PC-3 (cell line): Measurements from ENCODE around the gene DENND11. TPM values are rescaled to one million over a fixed set of nuclear protein-coding genes. Genes with fewer than 3 reads are reported as not detected.

Experiments
- ATAC-seq: fragments of 200-7000 bp; cut with Tn5 transposase; 2 replicates; pipeline ENCODE4 v1.9.1; 2020; ENCODE audit warnings: mild to moderate bottlenecking, moderate library complexity
- BruUV-seq: library from RNA; stranded (reverse); fragments of 400-500 nt; replicated peaks from 2 replicates; lab custom pipeline; 2021; lab: Mats Ljungman, UMichigan
- CTCF ChIA-PET: fragments of 300-600 bp; sonication (Branson Sonifier 250); formaldehyde crosslinking; loops from one replicate; lab custom pipeline; 2022; ENCODE audit warnings: antibody characterized with exemption; lab: Charles Lee
- POLR2A ChIA-PET: fragments of 300-600 bp; sonication (Branson Sonifier 250); formaldehyde crosslinking; loops from one replicate; lab custom pipeline; 2022; ENCODE audit warnings: antibody characterized with exemption; ENCODE audit not compliant: unreplicated experiment; lab: Charles Lee
- DNase-seq: peaks from one replicate; pipeline ENCODE4 v3.0.0-alpha.2; 2015
- H2AFZ ChIP-seq: fragments of 300-600 bp; sonication (generic); 2 replicates; pipeline ENCODE4 v1.6.0; 2016; ENCODE audit warnings: antibody characterized with exemption, low read length
- H3F3A ChIP-seq: fragments of 300-600 bp; sonication (generic); one replicate; pipeline ENCODE4 v1.6.0; 2017; ENCODE audit warnings: antibody characterized with exemption, low read length, control low read depth, mild to moderate bottlenecking; ENCODE audit not compliant: unreplicated experiment
- H3K27ac ChIP-seq: fragments of 300-600 bp; sonication (generic); 2 replicates; pipeline ENCODE4 v1.5.1; 2016; ENCODE audit warnings: mild to moderate bottlenecking, low read length
- H3K27me3 ChIP-seq: fragments of 300-600 bp; sonication (generic); 2 replicates; pipeline ENCODE4 v1.6.1; 2016; ENCODE audit warnings: low read length, mixed read lengths
- H3K36me3 ChIP-seq: fragments of 300-600 bp; sonication (generic); 2 replicates; pipeline ENCODE4 v1.6.1; 2016; ENCODE audit warnings: low read depth, mixed run types, low read length, mixed read lengths
- H3K4me1 ChIP-seq: fragments of 300-600 bp; sonication (generic); 2 replicates; pipeline ENCODE4 v1.5.1; 2016; ENCODE audit warnings: low read length; ENCODE audit not compliant: insufficient read depth
- H3K4me2 ChIP-seq: fragments of 300-600 bp; sonication (generic); 2 replicates; pipeline ENCODE4 v1.6.0; 2016; ENCODE audit warnings: low read length
- H3K4me3 ChIP-seq: fragments of 300-600 bp; sonication (generic); 2 replicates; pipeline ENCODE4 v1.5.1; 2016; ENCODE audit warnings: mild to moderate bottlenecking, low read length, mixed read lengths
- H3K79me2 ChIP-seq: fragments of 300-600 bp; sonication (generic); 2 replicates; pipeline ENCODE4 v1.6.1; 2017; ENCODE audit warnings: low read length, mixed read lengths
- H3K9ac ChIP-seq: fragments of 300-600 bp; sonication (generic); 2 replicates; pipeline ENCODE4 v1.6.0; 2016; ENCODE audit warnings: mild to moderate bottlenecking, low read length
- H3K9me2 ChIP-seq: fragments of 300-600 bp; sonication (generic); replicated peaks from 2 replicates; pipeline ENCODE4 v1.6.1; 2016; ENCODE audit warnings: mixed run types, low read length, mixed read lengths
- H3K9me3 ChIP-seq: fragments of 300-600 bp; sonication (generic); 2 replicates; pipeline ENCODE4 v1.6.1; 2016; ENCODE audit warnings: low read length, mixed read lengths
- H4K20me1 ChIP-seq: fragments of 300-600 bp; sonication (generic); 2 replicates; pipeline ENCODE4 v1.6.1; 2016; ENCODE audit warnings: low read length, mixed read lengths
- CTCF ChIP-seq: fragments of 300-600 bp; sonication (generic); conservative IDR thresholded peaks from 2 replicates; pipeline ENCODE4 v1.5.1; 2017; ENCODE audit warnings: antibody characterized with exemption, low read depth, mild to moderate bottlenecking, low read length
- EZH2 ChIP-seq: fragments of 300-600 bp; sonication (generic); IDR thresholded peaks from one replicate; pipeline ENCODE4 v1.6.1; 2017; ENCODE audit warnings: antibody characterized with exemption, mild to moderate bottlenecking, low read length; ENCODE audit not compliant: unreplicated experiment
- EZH2phosphoT487 ChIP-seq: fragments of 300-600 bp; sonication (generic); IDR thresholded peaks from 2 replicates; pipeline ENCODE4 v1.6.1; 2018; ENCODE audit warnings: mild to moderate bottlenecking, antibody characterized with exemption, low read length, borderline replicate concordance
- intact Hi-C: fragments of 100-400 bp; cut with micrococcal nuclease; formaldehyde crosslinking; loops from 2 replicates; pipeline ENCODE4 v1.9.0; 2023
- total RNA-seq: library from RNA; depleted of rRNA; stranded (reverse); fragments of >200 nt; gene quantifications from 2 replicates; pipeline ENCODE4 v1.2.3, GENCODE V29; 2014

The DENND11 gene
- total RNA-seq, 1 experiment from 2014 or later: 6.7 TPM

DNA sequence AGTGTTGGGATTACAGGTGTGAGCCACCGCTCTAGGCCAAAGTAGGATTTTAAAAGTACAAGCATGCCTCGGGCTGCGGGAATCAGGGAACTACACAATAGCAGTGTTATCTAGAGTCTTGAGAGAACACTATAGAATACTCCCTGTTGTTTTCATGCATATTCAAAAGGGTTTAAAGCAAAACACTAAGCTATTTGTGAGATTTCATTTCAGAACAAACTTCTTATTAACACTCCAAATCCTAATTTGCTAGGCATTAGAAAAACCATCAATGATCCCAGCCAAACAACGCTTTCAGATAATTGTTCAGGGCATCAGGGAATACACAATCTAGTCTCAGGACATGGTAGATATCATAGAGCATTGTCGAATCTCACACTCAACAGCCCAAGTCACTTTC is 13.9 kb downstream of the DENND11 start:
- H3F3A ChIP-seq: no peaks in the 10 kb centered on the region
- ATAC-seq (no peak), DNase-seq (no peak)
- no peaks in the 10 kb centered on the region for H3K9me3 ChIP-seq
- no peak overlapping the region for H3K9ac ChIP-seq
- H3K9me2 ChIP-seq: no peaks in the 10 kb centered on the region
- no peaks in the 10 kb centered on the region for H3K4me1 ChIP-seq
- ChIA-PET POLR2A (no interaction called here), CTCF (no interaction called here)
- no peak overlapping the region for H3K4me3 ChIP-seq
- H3K79me2 ChIP-seq: peaks cover 6% of the 10 kb centered on the region; the same call in 1 of the 2 replicates
- intact Hi-C loops: no loop called here
- no TSS peak for BruUV-seq
- H3K27me3 ChIP-seq: no peaks in the 10 kb centered on the region
- TF ChIP-seq CTCF (no peak), EZH2 (no peak), EZH2phosphoT487 (no peak)
- no peaks in the 10 kb centered on the region; the same call in 1 of the 2 replicates for H3K36me3 ChIP-seq
- H4K20me1 ChIP-seq: no peaks in the 10 kb centered on the region
- H3K27ac ChIP-seq: no peak overlapping the region
- H3K4me2 ChIP-seq: no peak overlapping the region
- no peak overlapping the region for H2AFZ ChIP-seq

GRCh38 chr7:141686670-141687069 is 15.3 kb downstream of the DENND11 start:
- no peaks in the 10 kb centered on the region for H3K4me1 ChIP-seq
- H3K79me2 ChIP-seq: no peaks in the 10 kb centered on the region
- TF ChIP-seq EZH2phosphoT487: no peak
- TF ChIP-seq EZH2: no peak
- TF ChIP-seq CTCF: no peak
- H3K9me3 ChIP-seq: no peaks in the 10 kb centered on the region
- DNase-seq (no peak), ATAC-seq (no peak)
- H3K27ac ChIP-seq: no peak overlapping the region
- H4K20me1 ChIP-seq: no peaks in the 10 kb centered on the region
- H3K4me2 ChIP-seq: no peak overlapping the region
- H3K36me3 ChIP-seq: no peaks in the 10 kb centered on the region; the same call in 1 of the 2 replicates
- intact Hi-C loops: no loop called here
- no peak overlapping the region for H3K4me3 ChIP-seq
- H3K27me3 ChIP-seq: no peaks in the 10 kb centered on the region
- BruUV-seq: no TSS peak
- ChIA-PET CTCF (no interaction called here), POLR2A (no interaction called here)
- H2AFZ ChIP-seq: no peak overlapping the region
- H3F3A ChIP-seq: no peaks in the 10 kb centered on the region
- no peaks in the 10 kb centered on the region for H3K9me2 ChIP-seq
- no peak overlapping the region for H3K9ac ChIP-seq

DNA sequence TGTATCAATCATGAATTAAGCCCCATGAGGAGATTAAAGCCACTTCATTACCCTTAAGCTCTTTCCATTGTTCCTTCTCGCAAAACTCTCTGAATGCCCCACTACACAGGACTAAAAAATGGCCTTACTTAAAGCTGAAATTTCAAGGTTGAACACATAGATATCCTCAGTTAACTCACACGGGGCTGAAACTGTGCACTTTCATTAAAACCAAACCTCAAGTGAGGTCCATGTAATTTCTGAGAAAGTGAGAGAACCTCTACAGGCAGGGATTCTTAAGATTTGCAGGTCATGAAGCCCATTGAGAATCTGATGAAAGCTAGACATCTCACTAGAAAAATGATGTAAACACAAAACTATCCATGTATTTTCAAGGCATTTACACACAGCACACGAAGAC is 15.9 kb downstream of the DENND11 start:
- Histone ChIP-seq H3K4me3 (no peak overlapping the region), H4K20me1 (no peaks in the 10 kb centered on the region), H3K4me2 (no peak overlapping the region), H3K27ac (no peak overlapping the region), H3K9me2 (no peaks in the 10 kb centered on the region), H3K9ac (no peak overlapping the region), H3K27me3 (no peaks in the 10 kb centered on the region), H3F3A (no peaks in the 10 kb centered on the region), H3K9me3 (no peaks in the 10 kb centered on the region), H3K36me3 (no peaks in the 10 kb centered on the region; the same call in 1 of the 2 replicates), H3K79me2 (no peaks in the 10 kb centered on the region), H2AFZ (no peak overlapping the region), H3K4me1 (no peaks in the 10 kb centered on the region)
- no peak for TF ChIP-seq CTCF
- no peak for TF ChIP-seq EZH2
- TF ChIP-seq EZH2phosphoT487: no peak
- intact Hi-C loops: no loop called here
- ATAC-seq: no peak
- DNase-seq: no peak
- BruUV-seq: no TSS peak
- POLR2A ChIA-PET: no interaction called here
- CTCF ChIA-PET: no interaction called here
